ENCODE results near the gene SLMAP.

GRCh38 chr3:57856675-57857074 lies 100.6 kb downstream of the SLMAP start:
- TF ChIP-seq CTCF (conservative IDR thresholded peaks at IDR 0.05; ENCODE audit: low read depth, low read length), result peak; percentile 26; the same call in 1 of the 2 replicates
- peak; percentile 73 for TF ChIP-seq BHLHE40 (IDR thresholded peaks at IDR 0.05; ENCODE audit: low read depth, low read length)
- TF ChIP-seq USF2 (IDR thresholded peaks at IDR 0.05; ENCODE audit: low read depth, low read length), result no peak
- TF ChIP-seq FOS (IDR thresholded peaks at IDR 0.05; ENCODE audit: low read depth, low read length), result no peak
- TF ChIP-seq CHD1 (IDR thresholded peaks at IDR 0.05; ENCODE audit: low read depth, low read length), result no peak
- TF ChIP-seq MAFK (IDR thresholded peaks at IDR 0.05; ENCODE audit: low read depth, low read length), result no peak
- no peak for TF ChIP-seq POLR2A (IDR thresholded peaks at IDR 0.05; ENCODE audit: low read depth, low read length)
